T47D (cell line): ENCODE measurements around the gene HES3.

Source experiments
- DNase-seq, 2 experiments: peaks; one replicate each; pipeline versions ENCODE4 v3.0.0 to v3.0.0-alpha.2; 2011 to 2012; ENCODE audit warnings: low read depth in 1 of 2, low spot score in 1 of 2
- JUND ChIP-seq: IDR thresholded peaks from 2 replicates; pipeline ENCODE4 v1.6.1; 2012; ENCODE audit warnings: low read depth
- in situ Hi-C: cut with HindIII; loops from 2 replicates; pipeline ENCODE4 v1.10.0; 2016; ENCODE audit warnings: low sequenced_read_pairs, low pct_unique_long_range_greater_than_20kb

The HES3 gene

GRCh38 chr1:6266641-6267040, 22.7 kb downstream of the HES3 start:
- no peak for TF ChIP-seq JUND

DNA sequence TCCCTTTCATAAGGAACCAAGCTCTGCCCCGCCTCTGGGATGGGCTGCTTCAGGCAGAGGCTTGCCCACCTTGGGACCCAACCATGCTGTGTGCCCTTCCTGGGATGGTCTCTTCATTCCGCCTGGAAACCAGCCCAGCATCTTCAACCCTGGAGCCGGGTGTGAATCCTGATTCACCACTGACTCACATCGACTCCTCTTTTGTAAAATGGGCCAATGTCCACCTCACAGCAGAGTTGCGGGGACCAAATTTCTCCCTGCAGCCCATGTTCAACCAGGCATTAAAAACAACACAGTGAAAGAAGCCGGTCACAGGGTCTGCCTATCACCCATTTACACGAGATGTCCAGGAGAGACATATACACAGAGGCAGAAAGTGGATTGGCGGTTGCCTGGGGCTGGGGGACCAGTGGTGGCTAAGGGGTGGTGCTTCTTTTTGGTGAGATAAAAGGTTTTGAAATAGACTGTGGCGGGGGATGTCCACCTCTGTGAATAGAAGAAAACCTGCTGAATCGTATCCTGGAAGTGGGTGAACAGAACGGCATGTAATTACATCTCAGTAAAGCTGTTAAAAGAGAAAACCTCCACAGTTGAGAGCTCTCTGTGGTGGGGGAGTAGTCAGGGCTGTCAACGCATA, 23.8 kb downstream of the HES3 start:
- TF ChIP-seq JUND: no peak
- DNase-seq: no peak
- in situ Hi-C loops: no loop called here

More at GRCh38 chr1:6266641-6267040, 22.7 kb downstream of the HES3 start:
- no peak for DNase-seq
- in situ Hi-C loops: no loop called here

DNA sequence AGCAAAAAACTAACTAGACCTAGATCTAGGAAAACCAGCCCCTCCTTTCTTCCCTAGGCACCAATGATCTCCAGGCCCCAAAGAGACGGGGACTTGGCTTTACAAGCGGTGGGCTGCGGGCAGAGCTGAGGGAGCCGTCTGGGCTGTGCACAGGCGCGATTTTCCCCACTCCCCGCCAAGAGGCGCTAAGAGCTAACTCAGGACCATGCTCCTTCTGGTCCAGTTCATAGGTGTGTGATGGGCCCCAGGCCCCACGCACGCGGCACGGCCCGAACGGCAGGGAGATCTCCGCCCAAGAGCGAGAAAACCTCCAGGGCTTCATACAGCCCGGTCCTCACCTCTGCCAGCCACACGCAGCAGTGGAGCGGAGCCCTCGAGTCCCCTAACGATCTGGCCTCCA, 24.4 kb downstream of the HES3 start:
- in situ Hi-C loops: no loop called here
- TF ChIP-seq JUND: no peak
- no peak for DNase-seq

DNA sequence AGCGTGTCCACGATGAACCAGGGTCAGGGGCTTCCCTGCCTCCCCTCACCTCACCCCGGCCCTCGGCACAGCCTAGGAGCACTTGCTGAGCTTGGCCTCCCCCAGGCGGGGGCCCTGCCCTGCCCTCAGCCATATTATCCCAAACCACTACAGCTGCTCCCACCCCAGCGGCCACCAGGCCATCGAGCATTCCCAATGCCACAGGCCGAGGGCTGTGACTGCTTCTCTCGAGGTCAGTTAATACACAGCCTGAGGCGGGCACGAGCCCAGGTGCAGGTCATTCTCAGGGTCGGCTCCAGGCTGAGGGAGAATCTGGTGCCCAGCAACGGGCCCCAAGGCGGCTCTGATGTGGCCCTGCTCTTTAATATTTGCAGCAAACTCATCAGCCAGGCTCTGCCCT, 25.3 kb downstream of the HES3 start:
- no peak for DNase-seq
- in situ Hi-C loops: no loop called here
- no peak for TF ChIP-seq JUND

- DNase-seq: no peak
- TF ChIP-seq JUND: no peak
- in situ Hi-C loops: no loop called here
These were observed 25.9 kb downstream of the HES3 start for GRCh38 chr1:6269720-6270400.

- in situ Hi-C loops: no loop called here
- no peak for TF ChIP-seq JUND
- DNase-seq: no peak
These were observed 26.4 kb downstream of the HES3 start for GRCh38 chr1:6270401-6270800.

GRCh38 chr1:6271006-6271405, 27.0 kb downstream of the HES3 start:
- DNase-seq: no peak
- in situ Hi-C loops: no loop called here
- no peak for TF ChIP-seq JUND

DNA sequence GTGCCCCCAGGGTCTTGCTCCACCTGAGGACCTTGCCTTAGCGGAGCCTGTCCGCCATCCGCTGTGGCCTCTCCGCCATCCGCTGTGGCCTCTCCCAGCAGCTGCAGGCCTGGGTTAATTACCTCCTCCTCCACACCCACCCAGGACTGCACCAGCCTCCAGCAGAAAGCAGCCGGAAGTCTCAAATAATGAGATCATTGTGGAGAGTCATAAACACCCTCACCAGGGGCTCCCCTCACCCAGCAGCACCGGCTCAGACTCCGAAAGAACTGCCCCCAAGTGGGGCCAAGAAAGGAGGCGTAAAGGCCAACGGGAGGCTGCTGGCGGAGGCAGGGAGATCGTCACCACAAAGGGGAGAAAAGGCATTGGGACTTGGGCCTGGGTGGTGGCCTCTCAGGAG, 27.6 kb downstream of the HES3 start:
- DNase-seq: no peak
- in situ Hi-C loops: no loop called here
- TF ChIP-seq JUND: no peak

GRCh38 chr1:6272452-6272851, 28.5 kb downstream of the HES3 start:
- DNase-seq: no peak
- in situ Hi-C loops: no loop called here
- no peak for TF ChIP-seq JUND

GRCh38 chr1:6272868-6273267, 28.9 kb downstream of the HES3 start:
- no peak for TF ChIP-seq JUND
- DNase-seq: no peak
- in situ Hi-C loops: no loop called here

DNA sequence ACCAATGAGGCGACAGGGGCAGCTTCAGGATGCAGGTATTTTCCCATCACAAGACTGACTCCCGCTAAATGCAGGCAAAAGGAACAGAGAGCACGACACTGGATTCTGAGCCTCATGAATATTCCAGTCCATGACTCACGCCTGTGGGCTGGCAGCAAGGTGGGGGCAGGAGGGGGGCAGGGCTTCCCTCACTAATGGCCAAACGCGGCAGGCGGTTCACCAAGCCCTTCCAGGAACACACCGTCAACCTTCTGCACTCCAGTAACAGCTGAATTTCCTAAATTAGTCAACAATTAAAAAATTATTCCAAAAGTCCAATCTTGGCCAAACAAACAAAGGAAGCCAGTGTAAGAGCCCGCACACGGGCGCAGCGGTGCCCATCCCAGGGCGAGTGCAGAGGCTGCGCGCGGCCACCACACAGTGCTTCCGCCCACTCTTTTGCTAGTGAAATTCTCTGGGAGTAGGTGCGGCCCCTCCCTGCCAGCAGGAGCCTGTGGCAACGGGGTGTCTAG, 29.5 kb downstream of the HES3 start:
- no peak for TF ChIP-seq JUND
- in situ Hi-C loops: no loop called here
- no peak for DNase-seq

DNA sequence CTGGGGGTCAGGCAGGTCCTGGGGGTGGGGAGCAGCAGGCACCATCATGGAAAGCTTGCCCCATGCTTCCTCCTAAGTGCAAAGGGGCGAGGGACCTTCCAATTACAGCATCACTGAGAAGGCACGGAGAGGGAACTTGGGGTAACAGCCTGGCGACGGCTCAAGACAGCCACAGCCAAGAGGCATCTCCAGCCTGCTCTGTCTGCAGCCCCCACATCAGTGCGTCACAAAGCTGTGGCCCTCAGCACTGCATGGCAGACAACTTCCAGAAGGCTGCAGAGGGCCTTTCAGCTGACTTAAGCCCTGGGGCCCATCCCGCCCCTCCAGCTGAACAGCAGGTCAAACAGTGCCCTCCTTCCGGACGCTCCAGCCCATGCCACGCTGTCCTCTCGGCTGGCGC, 30.1 kb downstream of the HES3 start:
- in situ Hi-C loops: no loop called here

DNA sequence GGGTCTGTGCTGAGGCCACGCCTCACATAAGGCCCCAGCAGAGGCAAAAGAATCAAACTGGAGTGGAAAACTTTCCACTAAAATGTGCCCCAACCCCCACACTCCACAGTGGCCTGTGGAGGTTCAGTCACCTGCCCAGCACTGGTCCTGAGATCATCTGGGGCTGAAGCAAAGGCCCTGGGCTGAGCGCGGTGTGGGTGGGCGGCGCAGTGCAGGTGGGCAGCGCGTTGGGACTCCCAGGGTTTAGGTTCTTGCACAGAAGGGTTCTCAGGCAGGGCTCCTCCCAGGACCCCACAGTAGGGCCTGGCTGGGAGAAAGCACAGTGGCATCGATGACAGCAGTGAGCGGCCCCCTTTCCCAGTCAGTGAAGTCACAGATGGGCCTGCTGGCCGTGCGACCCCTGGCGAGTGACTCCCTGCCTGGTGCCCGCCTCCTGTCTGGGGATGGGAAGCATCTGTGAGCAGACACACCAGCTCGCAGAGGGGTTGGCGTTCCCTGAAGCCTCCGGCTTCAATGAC, 30.7 kb downstream of the HES3 start:
- DNase-seq: no peak
- in situ Hi-C loops: no loop called here
- TF ChIP-seq JUND: no peak

More for the DNA sequence above, 30.1 kb downstream of the HES3 start:
- no peak for TF ChIP-seq JUND
- no peak for DNase-seq
